Endothelial cell (in vitro differentiated cells): ENCODE data around the gene RFK. TPM values are rescaled to one million over a fixed set of nuclear protein-coding genes. Genes with fewer than 3 reads are reported as not detected.

Experiments used
- DNase-seq: peaks from one replicate; pipeline ENCODE4 v3.0.0; 2021; ENCODE audit warnings: low spot score
- H3K27ac Mint-ChIP-seq: one replicate; pipeline ENCODE4 v1.8.0; 2021; ENCODE audit warnings: mixed read lengths, inconsistent platforms; ENCODE audit not compliant: unreplicated experiment
- H3K27me3 Mint-ChIP-seq: one replicate; pipeline ENCODE4 v1.8.0; 2021; ENCODE audit warnings: mild to moderate bottlenecking, moderate library complexity, mixed read lengths, inconsistent platforms; ENCODE audit not compliant: unreplicated experiment
- H3K36me3 Mint-ChIP-seq: one replicate; pipeline ENCODE4 v1.8.0; 2021; ENCODE audit warnings: mild to moderate bottlenecking, low read depth, mixed read lengths, inconsistent platforms; ENCODE audit not compliant: unreplicated experiment
- H3K4me1 Mint-ChIP-seq: one replicate; pipeline ENCODE4 v1.8.0; 2021; ENCODE audit warnings: mild to moderate bottlenecking, mixed read lengths, inconsistent platforms; ENCODE audit not compliant: unreplicated experiment
- H3K4me3 Mint-ChIP-seq: one replicate; pipeline ENCODE4 v1.8.0; 2021; ENCODE audit warnings: mild to moderate bottlenecking, mixed read lengths, inconsistent platforms; ENCODE audit not compliant: unreplicated experiment
- H3K9me3 Mint-ChIP-seq: one replicate; pipeline ENCODE4 v1.8.0; 2021; ENCODE audit warnings: mixed read lengths, inconsistent platforms; ENCODE audit not compliant: unreplicated experiment
- total RNA-seq: library from RNA; stranded (reverse); fragmentation: NEBNext Ultra II Directional; extraction: Animal tissue kit (Norgen Biotek cat#: 25700); gene quantifications from one replicate; pipeline ENCODE4 v1.2.1, GENCODE V29; 2021; ENCODE audit not compliant: unreplicated experiment
- TF ChIP-seq, protein P1 (sequence below): fragments of 200-600 bp; sonication (generic); IDR thresholded peaks from one replicate; pipeline ENCODE4 v1.5.0; 2021; ENCODE audit warnings: antibody characterized with exemption; ENCODE audit not compliant: unreplicated experiment

RFK gene
- total RNA-seq, 1 donor from 2014 or later: 10.1 TPM

DNA sequence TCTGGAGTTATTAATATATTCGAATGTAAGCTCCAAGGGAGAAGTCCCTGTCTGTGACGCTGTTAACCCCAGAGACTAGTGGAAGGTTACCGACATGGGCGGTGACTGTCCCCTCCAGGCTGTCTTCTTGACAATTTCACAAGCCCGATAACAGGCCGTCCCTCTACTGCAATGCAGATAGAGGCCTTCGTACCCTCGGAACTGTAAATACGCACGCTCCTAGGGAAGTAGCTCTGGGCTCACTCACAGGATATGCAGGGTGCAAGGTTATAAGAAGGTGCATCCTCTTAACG is 680 bp upstream of the RFK start:
- H3K27ac Mint-ChIP-seq: peak overlapping the region; percentile 98
- DNase-seq: peak; percentile 35
- peaks cover 8% of the 10 kb centered on the region for H3K27me3 Mint-ChIP-seq
- peak overlapping the region; percentile 97 for H3K4me3 Mint-ChIP-seq
- TF ChIP-seq, protein P1, sequence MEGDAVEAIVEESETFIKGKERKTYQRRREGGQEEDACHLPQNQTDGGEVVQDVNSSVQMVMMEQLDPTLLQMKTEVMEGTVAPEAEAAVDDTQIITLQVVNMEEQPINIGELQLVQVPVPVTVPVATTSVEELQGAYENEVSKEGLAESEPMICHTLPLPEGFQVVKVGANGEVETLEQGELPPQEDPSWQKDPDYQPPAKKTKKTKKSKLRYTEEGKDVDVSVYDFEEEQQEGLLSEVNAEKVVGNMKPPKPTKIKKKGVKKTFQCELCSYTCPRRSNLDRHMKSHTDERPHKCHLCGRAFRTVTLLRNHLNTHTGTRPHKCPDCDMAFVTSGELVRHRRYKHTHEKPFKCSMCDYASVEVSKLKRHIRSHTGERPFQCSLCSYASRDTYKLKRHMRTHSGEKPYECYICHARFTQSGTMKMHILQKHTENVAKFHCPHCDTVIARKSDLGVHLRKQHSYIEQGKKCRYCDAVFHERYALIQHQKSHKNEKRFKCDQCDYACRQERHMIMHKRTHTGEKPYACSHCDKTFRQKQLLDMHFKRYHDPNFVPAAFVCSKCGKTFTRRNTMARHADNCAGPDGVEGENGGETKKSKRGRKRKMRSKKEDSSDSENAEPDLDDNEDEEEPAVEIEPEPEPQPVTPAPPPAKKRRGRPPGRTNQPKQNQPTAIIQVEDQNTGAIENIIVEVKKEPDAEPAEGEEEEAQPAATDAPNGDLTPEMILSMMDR: no peak
- H3K9me3 Mint-ChIP-seq: no peaks in the 10 kb centered on the region
- peaks cover 12% of the 10 kb centered on the region for H3K4me1 Mint-ChIP-seq
- H3K36me3 Mint-ChIP-seq: peaks cover 6% of the 10 kb centered on the region

DNA sequence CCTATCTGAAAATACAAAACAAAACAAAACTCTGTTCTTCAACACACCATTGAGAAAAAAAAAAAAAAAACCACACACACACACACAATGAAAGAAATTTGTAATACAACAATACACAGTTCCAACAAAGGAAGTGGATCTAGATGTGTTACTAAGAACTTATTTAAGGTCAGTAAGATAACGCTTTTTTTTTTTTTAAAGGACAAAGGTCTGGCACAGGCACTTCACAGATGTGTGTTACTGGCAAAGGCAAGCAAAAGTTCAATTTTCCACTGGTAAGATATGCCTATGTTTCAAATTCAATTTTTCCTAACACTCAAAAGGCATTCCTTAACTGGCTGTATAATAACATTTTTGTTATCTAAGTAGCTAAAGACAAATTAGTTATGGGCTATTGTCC is 3.6 kb downstream of the RFK start:
- Mint-ChIP-seq H3K9me3 (no peaks in the 10 kb centered on the region), H3K36me3 (peaks cover 6% of the 10 kb centered on the region), H3K27ac (no peak overlapping the region), H3K4me1 (peaks cover 10% of the 10 kb centered on the region), H3K4me3 (no peak overlapping the region), H3K27me3 (peaks cover 8% of the 10 kb centered on the region)
- DNase-seq: no peak
- TF ChIP-seq, protein P1: no peak

DNA sequence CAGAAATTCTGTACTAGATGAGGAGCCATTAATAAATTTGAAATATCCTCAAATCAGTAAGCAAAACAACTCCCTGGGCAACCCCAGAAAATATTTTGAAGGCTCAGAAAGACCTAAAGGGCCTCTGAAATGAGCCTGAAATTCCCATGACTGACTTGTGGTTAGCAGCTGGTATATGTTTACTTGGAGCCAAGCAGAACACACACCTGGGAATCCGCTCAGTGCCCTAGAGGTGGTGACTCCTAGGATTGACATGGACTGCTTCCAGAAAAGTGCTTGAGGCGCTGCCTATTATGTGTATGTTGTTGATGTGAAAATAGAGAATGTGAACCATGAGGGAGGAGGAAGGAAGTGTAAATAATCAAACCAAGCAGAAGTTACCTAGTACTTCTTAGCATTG is 14.7 kb downstream of the RFK start:
- Mint-ChIP-seq H3K27ac (no peak overlapping the region), H3K36me3 (no peaks in the 10 kb centered on the region), H3K9me3 (no peaks in the 10 kb centered on the region), H3K4me3 (no peak overlapping the region), H3K4me1 (peaks cover 8% of the 10 kb centered on the region), H3K27me3 (no peaks in the 10 kb centered on the region)
- TF ChIP-seq, protein P1: no peak
- DNase-seq: no peak

DNA sequence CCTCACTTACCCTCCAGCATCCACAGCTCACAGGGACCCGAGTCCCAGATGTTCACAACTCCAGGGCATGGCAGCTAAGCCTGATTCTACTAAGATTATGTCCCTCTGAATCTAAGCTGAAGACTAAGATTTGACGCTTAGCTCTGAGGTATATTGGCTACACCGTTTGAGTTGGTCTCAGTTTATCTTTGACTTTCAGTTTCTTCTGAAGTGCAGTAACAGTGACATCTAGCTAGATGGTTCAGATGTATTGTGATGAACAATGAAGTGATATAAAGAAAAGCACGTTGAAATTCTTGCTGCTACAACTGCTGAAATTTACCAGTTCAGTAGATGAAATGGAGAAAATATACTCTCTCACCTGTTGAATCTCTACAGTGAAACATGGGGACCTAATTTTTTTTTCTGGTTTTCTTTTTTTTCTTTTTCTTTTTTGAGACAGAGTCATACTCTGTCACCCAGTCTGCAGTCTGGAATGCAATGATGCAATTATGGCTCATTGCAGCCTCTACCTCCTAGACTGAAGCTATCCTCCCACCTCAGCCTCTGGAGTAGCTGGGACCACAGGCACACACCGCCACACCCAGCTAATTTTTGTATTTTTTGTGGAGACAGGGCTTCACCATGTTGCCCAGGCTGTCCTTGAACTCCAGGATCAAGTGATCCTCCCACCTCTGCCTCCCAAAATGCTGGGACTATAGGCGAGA is 15.7 kb downstream of the RFK start:
- no peaks in the 10 kb centered on the region for H3K9me3 Mint-ChIP-seq
- TF ChIP-seq, protein P1: no peak
- H3K27ac Mint-ChIP-seq: no peak overlapping the region
- H3K4me3 Mint-ChIP-seq: no peak overlapping the region
- no peaks in the 10 kb centered on the region for H3K27me3 Mint-ChIP-seq
- no peak for DNase-seq
- no peaks in the 10 kb centered on the region for H3K36me3 Mint-ChIP-seq
- peaks cover 8% of the 10 kb centered on the region for H3K4me1 Mint-ChIP-seq

DNA sequence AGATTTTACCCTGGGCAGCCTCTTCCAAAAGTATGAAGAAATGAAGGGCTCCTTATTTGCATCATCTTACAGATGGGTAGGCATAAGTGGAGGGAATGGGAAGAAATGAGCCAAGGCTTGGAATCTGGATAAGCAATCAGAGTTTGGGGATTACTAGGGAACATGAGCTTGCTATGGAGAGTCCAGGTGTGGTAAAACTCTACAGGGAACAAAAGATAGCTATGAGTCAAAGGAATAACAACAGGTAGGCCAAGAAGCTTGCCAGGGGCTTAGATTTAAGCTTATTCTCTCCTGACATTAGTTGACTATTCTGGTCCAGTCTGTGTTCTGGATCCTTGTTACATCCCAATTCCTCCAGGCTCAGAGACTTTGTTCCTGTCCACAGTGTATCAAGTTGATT is 16.4 kb downstream of the RFK start:
- Mint-ChIP-seq H3K4me3 (no peak overlapping the region), H3K27me3 (no peaks in the 10 kb centered on the region), H3K27ac (no peak overlapping the region), H3K4me1 (peaks cover 8% of the 10 kb centered on the region), H3K36me3 (no peaks in the 10 kb centered on the region), H3K9me3 (no peaks in the 10 kb centered on the region)
- DNase-seq: no peak
- TF ChIP-seq, protein P1: no peak
